Liver (tissue), 9 donors: ENCODE results near the gene PRKAR1B. TPM values are rescaled to one million over a fixed set of nuclear protein-coding genes. Genes with fewer than 3 reads are reported as not detected.

Experiments used
- DNase-seq: peaks from one replicate; pipeline ENCODE4 v3.0.0-alpha.2; 2017; ENCODE audit warnings: low spot score
- H3K27ac ChIP-seq, 2 donors: one replicate each; pipeline ENCODE4 v1.7.0; 2013; ENCODE audit warnings: inconsistent platforms in 2 of 2, low read length in 2 of 2, control low read depth in 1 of 2, low read depth in 1 of 2, mild to moderate bottlenecking in 1 of 2
- H3K27me3 ChIP-seq, 4 donors: one replicate each; pipeline versions ENCODE4 v1.6.1 to v1.7.0; 2013; ENCODE audit warnings: low read length in 3 of 4, inconsistent platforms in 1 of 4, mild to moderate bottlenecking in 1 of 4, moderate library complexity in 1 of 4; ENCODE audit not compliant: control insufficient read depth in 4 of 4, insufficient read depth in 4 of 4
- H3K36me3 ChIP-seq, 4 donors: one replicate each; pipeline versions ENCODE4 v1.6.1 to v1.7.0; 2013; ENCODE audit warnings: low read length in 3 of 4, mild to moderate bottlenecking in 3 of 4, low read depth in 1 of 4, moderate library complexity in 1 of 4; ENCODE audit not compliant: control insufficient read depth in 4 of 4, insufficient read depth in 3 of 4
- H3K4me1 ChIP-seq, 4 donors: one replicate each; pipeline versions ENCODE4 v1.6.1 to v1.7.0; 2013; ENCODE audit warnings: low read length in 3 of 4, mild to moderate bottlenecking in 3 of 4, moderate library complexity in 1 of 4; ENCODE audit not compliant: control insufficient read depth in 4 of 4, insufficient read depth in 4 of 4
- H3K4me3 ChIP-seq, 3 donors: one replicate each; pipeline versions ENCODE4 v1.6.1 to v1.7.0; 2013; ENCODE audit warnings: low read length in 3 of 3, control low read depth in 1 of 3, low read depth in 1 of 3, mild to moderate bottlenecking in 1 of 3
- H3K9ac ChIP-seq, 2 donors: one replicate each; pipeline ENCODE4 v1.7.0; 2013; ENCODE audit warnings: low read length in 2 of 2, mild to moderate bottlenecking in 2 of 2, moderate library complexity in 2 of 2, control low read depth in 1 of 2, low read depth in 1 of 2
- H3K9me3 ChIP-seq, 4 donors: one replicate each; pipeline versions ENCODE4 v1.6.1 to v1.7.0; 2013; ENCODE audit warnings: low read length in 3 of 4; ENCODE audit not compliant: control insufficient read depth in 4 of 4
- ATF3 ChIP-seq: IDR thresholded peaks from 2 replicates; pipeline ENCODE4 v1.6.1; 2016; ENCODE audit warnings: antibody characterized with exemption
- CTCF ChIP-seq: fragments of 150-350 bp; IDR thresholded peaks from 2 replicates; pipeline ENCODE4 v1.5.1; 2017; ENCODE audit warnings: improper control_type of control experiment, low read depth, low read length; ENCODE audit not compliant: missing input control
- GABPA ChIP-seq, 2 donors: IDR thresholded peaks in 1 of 2; conservative IDR thresholded peaks in 1 of 2; 2 replicates each; pipeline ENCODE4 v1.6.1; 2016; ENCODE audit warnings: antibody characterized with exemption in 2 of 2, mild to moderate bottlenecking in 1 of 2, moderate library complexity in 1 of 2
- HNF4A ChIP-seq, 2 donors: conservative IDR thresholded peaks; 2 replicates each; pipeline ENCODE4 v1.6.1; 2016; ENCODE audit warnings: antibody characterized with exemption in 2 of 2, mild to moderate bottlenecking in 2 of 2
- HNF4G ChIP-seq: IDR thresholded peaks from 2 replicates; pipeline ENCODE4 v1.6.1; 2016; ENCODE audit warnings: antibody characterized with exemption
- JUND ChIP-seq, 2 donors: IDR thresholded peaks; 2 replicates each; pipeline ENCODE4 v1.6.1; 2016; ENCODE audit warnings: antibody characterized with exemption in 2 of 2
- MAX ChIP-seq: IDR thresholded peaks from 2 replicates; pipeline ENCODE4 v1.6.1; 2016; ENCODE audit warnings: antibody characterized with exemption
- NR2F2 ChIP-seq: IDR thresholded peaks from 2 replicates; pipeline ENCODE4 v1.6.1; 2016; ENCODE audit warnings: antibody characterized with exemption
- RAD21 ChIP-seq, 2 donors: IDR thresholded peaks; 2 replicates each; pipeline ENCODE4 v1.6.1; 2016; ENCODE audit warnings: antibody characterized with exemption in 2 of 2, mild to moderate bottlenecking in 2 of 2
- REST ChIP-seq: IDR thresholded peaks from 2 replicates; pipeline ENCODE4 v1.6.1; 2016; ENCODE audit warnings: antibody characterized with exemption, mild to moderate bottlenecking
- RXRA ChIP-seq, 2 donors: IDR thresholded peaks; 2 replicates each; pipeline ENCODE4 v1.6.1; 2017 to 2018; ENCODE audit warnings: antibody characterized with exemption in 2 of 2, mild to moderate bottlenecking in 1 of 2
- SP1 ChIP-seq: IDR thresholded peaks from 2 replicates; pipeline ENCODE4 v1.6.1; 2018; ENCODE audit warnings: antibody characterized with exemption, mild to moderate bottlenecking
- TAF1 ChIP-seq: conservative IDR thresholded peaks from 2 replicates; pipeline ENCODE4 v1.6.1; 2016; ENCODE audit warnings: antibody characterized with exemption, mild to moderate bottlenecking
- ZBTB33 ChIP-seq: IDR thresholded peaks from 2 replicates; pipeline ENCODE4 v1.6.1; 2016; ENCODE audit warnings: antibody characterized with exemption
- WGBS: extraction: QIAGEN DNeasy Blood & Tissue Kit; methylation state at CpG from one replicate; pipeline ENCODE4 v1.1.7; 2013; 5-methylcytosine and 5-hydroxymethylcytosine counted together
- polyA plus RNA-seq, 2 donors: library from polyadenylated mRNA; stranded (reverse) in 1 of 2; unstranded in 1 of 2; fragments of 200-250 nt in 1 of 2; fragments of >200 nt in 1 of 2; fragmentation: Nextera tagmentation in 1 of 2; extraction: Ambion mirVana in 1 of 2; gene quantifications; one replicate each; pipeline versions ENCODE4 v1.2.1 to v1.2.3, GENCODE V29; 2013 to 2015
- total RNA-seq, 2 donors: library from RNA; depleted of rRNA; stranded (reverse); fragments of >200 nt; gene quantifications; one replicate each; pipeline ENCODE4 v1.2.3, GENCODE V29; 2014
- donor health status: healthy.
- donor health status: healthy.
- donor health status: healthy.
- donor health status: healthy.
- donor health status: healthy.

PRKAR1B gene
- total and polyA plus RNA-seq, 4 donors, result 11.1 to 14.4 (median 12.4) TPM

- no peaks in the 10 kb centered on the region for H3K4me1 ChIP-seq
- no peak for DNase-seq
- no peak overlapping the region for H3K9ac ChIP-seq
- no peaks in the 10 kb centered on the region for H3K27me3 ChIP-seq
- H3K4me3 ChIP-seq, result no peak overlapping the region
- H3K9me3 ChIP-seq, result no peaks in the 10 kb centered on the region
- no peak for TF ChIP-seq RXRA (IDR thresholded peaks at IDR 0.05)
- no peak for TF ChIP-seq CTCF
- no peak for TF ChIP-seq JUND (IDR thresholded peaks at IDR 0.05)
- no peak for TF ChIP-seq GABPA (IDR thresholded peaks at IDR 0.05 in 1 of 2, conservative IDR thresholded peaks at IDR 0.05 in 1 of 2)
- no peak for TF ChIP-seq HNF4G
- TF ChIP-seq SP1, result no peak
- no peak for TF ChIP-seq RAD21 (IDR thresholded peaks at IDR 0.05)
- no peak for TF ChIP-seq HNF4A (conservative IDR thresholded peaks at IDR 0.05)
- no peak for TF ChIP-seq ATF3
- no peak for TF ChIP-seq REST
- no peak for TF ChIP-seq TAF1
- no peak for TF ChIP-seq NR2F2
- TF ChIP-seq ZBTB33, result no peak
- no peak for TF ChIP-seq MAX
- peaks cover 8 to 50% (median 28%) of the 10 kb centered on the region in 4 donors for H3K36me3 ChIP-seq
- H3K27ac ChIP-seq, result no peak overlapping the region
- 98% methylated on average over 11 of the region's 11 CpGs for WGBS
These were observed 34.5 kb upstream of the PRKAR1B start for GRCh38 chr7:761631-762030.

GRCh38 chr7:761101-761500, 34.0 kb upstream of the PRKAR1B start:
- DNase-seq, result no peak
- Histone ChIP-seq H3K9me3 (no peaks in the 10 kb centered on the region), H3K27ac (no peak overlapping the region), H3K36me3 (peaks cover 8 to 54% (median 28%) of the 10 kb centered on the region in 4 donors), H3K27me3 (no peaks in the 10 kb centered on the region), H3K9ac (no peak overlapping the region), H3K4me1 (no peaks in the 10 kb centered on the region), H3K4me3 (no peak overlapping the region)
- 99% methylated on average over 12 of the region's 12 CpGs for WGBS
- TF ChIP-seq MAX (no peak), JUND (IDR thresholded peaks at IDR 0.05) (no peak), REST (no peak)
